AG08395 (cell line): ENCODE measurements around the gene STUM.
"Not testable (repeated sequence)": the region's sequence is repeated elsewhere in the genome, so short reads cannot be mapped to it uniquely, and the experiment has no call there.

ENCODE experiments used
- DNase-seq: peaks from one replicate; pipeline ENCODE4 v3.0.0; 2012; ENCODE audit warnings: mixed read lengths, low spot score

The STUM gene

DNA sequence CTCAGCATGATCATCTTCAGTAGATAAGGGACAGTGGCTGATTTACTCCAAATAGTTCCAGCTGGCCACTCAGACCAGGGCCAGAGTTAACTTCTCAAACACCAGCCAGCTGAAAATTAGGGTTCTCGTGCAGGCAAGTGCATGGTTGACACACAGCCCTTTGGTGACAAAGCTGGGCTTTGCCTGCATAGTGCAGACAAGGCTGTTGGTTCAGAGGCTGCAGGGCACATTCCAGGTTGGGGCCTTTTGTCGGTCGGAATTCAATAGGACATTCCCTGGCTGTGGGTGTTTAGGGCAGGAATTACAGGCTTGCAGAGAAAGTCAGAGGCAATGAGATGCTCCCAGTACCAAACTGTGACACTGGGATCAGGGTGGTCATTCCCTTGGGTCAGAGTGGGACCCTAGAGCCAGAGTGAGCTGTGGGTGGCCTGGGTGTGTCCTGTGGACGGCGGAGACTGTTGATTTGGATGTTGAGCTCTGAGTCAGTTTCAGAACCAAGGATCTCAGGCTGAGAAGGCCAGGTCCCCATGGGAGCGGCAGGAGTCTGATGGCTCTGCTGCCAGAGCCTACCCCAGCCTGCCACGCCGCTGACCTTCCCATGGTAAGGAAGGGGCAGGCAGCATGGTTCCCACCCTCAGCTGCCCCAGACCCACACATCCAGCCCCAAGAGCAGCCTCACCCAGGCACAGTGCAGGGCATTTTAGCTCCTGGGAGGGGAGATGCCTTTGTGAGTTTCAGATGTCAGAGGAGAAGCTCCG lies 56.2 kb downstream of the STUM start:
- peak; percentile 40 for DNase-seq

DNA sequence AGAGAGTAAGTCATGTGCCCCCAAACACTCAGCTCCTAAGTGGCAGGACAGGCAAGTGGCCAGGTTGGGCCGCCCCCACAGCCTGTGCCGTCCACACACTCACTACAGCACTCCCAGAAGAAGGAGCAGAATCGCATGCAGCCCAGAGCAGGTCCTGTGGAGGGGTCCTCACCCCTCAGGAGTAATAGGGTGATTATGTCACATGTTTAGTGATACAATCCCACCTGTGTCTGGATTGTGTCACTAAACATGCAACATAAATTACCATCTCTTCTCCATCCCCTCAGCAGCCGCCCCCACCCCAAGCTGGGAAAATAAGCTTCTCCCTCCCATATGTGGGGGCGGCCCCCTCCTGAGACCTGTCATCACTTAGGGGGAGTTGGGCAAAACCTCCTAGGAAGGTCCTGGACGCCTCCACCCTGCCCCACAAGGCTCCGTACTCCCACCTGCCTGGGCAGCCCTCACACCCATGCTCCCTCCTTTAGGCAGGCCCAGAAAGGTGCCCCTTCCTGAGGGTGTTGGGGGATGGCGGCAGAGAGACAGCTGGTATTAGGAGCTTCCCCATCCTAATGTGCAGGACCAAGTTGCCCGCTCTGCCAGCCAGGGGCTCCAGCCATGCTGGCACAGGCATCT lies 56.9 kb downstream of the STUM start:
- no peak for DNase-seq

DNA sequence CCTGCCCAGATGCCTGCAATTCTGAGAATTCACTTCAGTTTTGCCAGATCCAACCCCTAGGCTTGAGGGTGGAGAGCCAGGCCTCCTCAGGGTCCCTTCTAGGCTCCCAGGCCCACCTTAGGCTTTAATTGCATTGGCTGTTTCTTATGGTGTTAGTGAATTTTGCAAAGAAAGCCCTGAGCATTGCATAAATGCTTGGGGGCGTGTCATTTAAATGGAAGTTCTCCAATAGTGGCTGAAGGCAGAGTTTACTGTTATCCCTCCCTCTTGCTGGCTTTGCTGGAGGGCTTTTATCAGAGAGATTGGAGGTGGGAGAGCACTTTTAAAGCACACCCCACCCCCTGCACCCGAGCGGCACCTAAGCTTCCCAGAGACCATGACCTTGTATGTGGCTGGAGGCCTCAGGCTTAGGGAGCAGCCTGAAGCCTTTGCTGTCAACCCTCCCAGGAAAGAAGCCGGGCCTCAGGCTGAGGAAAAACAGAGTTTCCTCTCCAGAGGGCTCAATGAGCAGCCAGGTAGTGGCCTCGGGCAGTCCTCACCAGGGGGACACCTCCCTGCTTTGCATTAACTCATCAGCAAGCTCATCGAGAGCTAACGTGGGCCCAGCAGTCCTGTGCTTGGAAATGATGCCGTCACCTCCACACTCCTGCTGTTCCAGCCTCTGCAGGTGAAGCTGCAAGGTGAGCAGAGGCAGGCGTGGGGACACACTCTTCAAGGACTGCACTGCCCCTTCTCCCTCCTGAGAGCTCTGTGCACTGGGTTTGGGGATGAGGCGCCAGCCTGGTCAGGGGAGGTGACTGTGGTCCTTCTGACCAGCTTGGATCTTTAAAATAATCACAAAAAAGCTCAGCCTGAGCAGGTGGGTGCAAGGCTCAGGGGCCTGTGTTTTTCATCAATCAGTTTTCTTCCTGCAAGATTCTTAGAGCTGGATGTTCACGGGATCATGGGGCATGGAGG lies 58.0 kb downstream of the STUM start:
- DNase-seq: no peak

DNA sequence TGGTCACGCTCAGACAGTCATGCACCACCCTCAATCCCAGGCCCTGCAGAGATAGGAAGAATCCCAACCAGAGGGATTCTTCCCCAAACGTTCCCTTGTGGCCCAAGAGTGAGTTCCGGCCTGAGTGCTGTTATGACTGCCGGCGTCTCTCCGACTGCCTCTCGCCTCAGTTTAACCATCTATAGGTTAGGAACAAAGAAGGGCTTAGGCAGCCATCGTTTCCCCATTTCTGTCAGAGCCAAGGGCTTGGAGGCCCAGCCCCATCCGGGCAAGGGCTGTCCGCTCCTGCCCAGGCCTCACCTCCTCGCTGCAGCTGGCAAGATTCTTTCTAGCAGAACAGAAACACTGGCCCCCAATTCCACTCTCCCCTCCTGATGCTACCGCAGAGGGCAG lies 58.7 kb downstream of the STUM start:
- no peak for DNase-seq

DNA sequence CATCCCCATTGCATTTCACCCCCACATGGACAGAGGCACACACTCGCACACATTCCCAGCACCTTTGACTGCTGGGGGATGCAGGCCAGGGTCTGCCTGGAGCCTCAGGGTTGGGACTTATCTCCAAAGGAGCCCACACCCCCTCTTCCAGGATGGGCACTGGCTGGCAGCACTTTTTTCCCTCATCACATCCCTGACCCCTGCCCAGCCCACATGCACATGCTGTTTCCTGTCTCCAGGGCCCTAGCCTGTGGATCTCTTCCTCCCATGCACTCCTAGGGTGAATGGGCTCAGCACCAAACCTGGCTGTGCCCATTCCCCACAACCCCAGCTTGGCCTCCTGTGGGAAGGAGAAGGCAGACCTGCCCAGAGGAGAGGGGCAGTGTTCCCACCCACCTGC lies 59.3 kb downstream of the STUM start:
- no peak for DNase-seq

DNA sequence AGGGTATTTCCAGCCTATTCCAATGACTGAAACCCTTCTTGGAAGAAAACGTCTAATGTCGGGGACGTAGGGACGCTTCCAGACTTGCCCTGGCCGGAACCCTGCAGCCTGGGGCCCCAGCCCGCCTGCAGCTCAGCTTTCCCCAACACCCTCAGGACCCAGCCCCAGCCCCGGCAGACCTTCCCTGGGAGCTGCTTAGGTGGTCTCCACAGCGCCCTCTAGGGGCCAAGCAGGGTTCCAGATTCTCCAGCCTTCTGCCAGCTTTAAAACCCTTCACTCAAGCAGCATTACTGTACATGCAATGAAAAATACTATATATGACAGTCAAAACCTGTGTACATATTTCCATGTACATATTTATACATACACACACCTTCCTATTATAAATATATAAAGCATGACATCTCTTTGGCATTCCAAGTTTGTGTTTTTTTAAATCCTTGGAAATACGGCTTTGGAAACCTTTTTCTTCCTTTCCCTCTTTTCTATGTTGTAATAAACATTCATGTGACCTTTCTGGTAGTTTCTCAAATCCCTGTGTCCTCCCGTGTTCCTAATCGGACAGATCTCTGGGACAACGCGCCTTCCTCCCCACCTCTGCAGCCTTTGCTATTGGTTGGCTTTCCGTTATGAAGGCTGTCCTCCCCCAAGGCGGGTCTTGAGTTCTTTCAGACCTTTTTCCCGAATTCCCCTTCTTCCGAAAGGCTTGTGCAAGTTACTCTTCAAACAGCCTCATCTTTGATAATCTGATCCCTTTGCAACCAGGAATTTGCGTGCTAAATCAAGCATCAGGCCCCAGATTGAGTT lies 60.3 kb downstream of the STUM start:
- peak; percentile 65 for DNase-seq

DNA sequence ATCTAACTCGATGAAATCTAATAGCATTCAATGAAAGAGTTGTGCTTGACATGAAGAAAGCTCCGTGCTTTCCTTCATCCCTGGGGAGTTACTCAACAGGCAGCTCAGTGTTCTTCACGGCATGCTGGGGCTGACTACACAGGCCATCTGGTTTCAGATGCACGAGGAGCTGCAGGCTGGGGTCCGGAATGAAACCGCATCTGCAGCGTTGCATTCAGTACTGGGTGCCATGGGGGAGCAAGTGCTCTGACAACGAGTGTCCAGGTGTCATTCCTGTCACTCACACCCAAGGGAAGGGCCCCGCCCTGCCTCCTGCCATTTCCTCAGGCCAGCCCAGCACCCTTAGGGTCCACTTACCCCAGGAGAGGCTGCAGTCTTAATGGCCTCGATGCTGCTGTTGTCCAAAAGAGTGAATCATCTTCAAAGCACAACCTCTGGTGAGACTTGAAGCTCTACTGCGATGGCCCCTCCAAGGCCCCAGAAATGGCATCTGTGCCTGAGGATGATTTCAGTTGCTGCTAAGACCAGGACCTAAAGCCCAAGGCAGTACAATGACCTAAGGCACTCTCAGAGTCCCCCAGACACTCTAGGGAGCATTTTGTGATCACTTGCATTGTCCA lies 61.4 kb downstream of the STUM start:
- DNase-seq: peak; percentile 53

DNA sequence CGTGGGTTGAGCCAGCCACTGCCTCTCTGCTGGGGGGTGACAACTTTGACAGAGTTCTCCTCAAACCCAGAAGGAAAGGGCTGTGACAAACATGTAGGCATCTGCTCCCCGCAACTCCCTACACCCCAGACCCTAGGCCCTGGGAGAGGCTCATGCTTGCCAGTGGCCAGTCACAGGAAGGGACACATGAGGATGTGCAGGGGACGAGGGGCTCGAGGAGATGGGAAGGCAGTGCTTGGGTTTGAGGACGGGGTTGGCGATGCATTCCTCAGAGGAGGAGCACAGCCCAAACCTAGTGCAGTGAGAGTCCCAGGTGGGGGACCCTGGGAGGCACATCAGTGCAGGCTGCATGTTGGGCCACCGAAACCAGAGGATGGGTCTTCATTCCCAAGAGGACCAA lies 62.1 kb downstream of the STUM start:
- DNase-seq: no peak

DNA sequence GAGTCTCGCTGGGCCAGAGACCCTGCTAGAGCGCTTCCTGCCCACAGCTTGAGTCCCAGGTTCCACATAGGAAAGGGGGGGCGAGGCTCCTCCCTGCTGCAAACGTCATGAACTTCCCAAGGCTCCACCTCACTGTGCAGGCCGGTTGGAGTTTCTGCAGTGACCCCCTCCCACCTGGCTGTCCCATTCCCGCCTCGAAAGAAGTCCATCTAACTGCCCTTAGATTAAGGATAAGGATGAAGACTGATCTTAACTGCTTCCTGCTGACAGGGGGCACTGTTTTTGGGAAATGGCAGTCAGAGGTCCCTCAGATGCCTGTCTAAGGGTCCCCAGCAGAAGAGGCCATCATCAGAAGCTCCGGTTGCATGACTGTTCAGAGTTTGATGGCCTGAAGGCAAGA lies 62.7 kb downstream of the STUM start:
- DNase-seq: no peak

DNA sequence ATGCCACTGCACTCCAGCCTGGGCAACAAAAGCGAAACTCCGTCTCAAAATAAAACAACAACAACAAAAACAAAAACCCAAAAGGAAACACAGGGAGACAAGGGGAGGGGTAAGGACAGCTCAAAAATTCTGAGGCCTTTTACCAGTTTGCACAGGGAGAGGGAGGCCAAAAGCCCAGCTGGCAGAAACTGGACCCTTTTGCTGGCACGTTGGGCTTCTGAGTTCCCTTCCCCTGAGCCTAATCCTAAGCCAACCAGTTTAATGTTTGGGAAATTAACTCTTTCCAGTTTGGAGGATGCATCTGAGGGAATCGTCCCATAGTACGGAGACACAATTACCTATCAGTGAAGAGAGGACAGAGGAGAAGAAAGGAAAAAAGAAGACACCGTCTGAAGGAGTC lies 63.4 kb downstream of the STUM start:
- not testable (repeated sequence) for DNase-seq

DNA sequence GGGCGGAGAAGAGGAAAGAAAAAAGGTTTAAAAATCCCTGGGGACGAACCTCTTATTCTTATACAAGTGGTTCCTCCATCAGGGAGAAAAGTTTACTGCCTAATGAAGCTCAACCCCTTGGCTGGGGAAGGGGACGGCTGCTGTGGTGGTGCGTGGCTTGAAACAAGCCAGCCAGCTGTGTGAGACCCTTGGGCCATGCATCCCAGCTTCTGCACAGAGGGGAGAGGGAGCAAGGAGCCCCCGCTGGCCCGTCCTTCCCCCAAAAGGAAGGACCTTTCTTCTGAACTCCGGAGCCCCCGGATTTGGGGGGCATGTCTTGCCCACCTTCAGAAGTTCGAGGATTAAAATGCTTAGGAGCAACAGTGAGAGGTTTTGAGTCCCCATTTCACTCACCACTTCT lies 67.3 kb downstream of the STUM start:
- no peak for DNase-seq

DNA sequence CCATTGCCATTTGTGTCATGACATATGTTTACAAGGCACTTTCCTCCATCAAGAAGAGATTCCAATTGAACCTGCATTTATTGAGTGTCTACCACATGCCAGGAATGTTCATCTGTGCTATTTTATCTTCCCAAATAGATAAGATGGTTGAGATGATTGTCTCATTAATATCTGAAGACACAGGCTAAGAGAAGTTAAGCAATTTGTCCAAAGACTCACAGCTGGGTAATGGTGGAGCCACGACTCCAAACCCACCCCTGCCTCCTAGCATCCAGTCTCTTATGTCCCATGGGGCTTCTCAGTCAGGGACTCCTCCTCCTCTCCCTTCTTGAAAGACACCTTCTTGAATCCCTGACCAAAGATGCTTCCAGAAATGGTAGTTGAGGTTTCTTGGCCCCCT lies 68.1 kb downstream of the STUM start:
- no peak for DNase-seq

DNA sequence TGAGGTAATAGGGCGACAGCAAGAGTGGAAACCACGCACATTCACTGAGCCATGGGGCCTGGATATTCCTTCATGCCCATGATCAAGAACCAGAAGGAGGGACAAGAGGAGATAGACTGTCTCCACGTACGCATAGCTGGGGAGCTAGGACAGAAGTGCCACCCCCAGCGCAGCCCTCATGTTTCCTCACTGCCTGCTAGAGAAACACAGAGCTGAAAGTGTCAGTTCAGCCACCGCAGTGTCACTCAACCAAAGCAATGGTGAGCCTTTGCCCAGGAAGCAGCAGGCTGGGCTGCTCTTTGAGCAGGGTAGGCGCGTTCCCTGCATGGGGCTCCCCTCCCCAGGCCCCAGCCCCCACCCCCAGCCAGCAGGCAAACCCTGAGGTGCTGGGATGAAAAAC lies 68.5 kb downstream of the STUM start:
- no peak for DNase-seq

DNA sequence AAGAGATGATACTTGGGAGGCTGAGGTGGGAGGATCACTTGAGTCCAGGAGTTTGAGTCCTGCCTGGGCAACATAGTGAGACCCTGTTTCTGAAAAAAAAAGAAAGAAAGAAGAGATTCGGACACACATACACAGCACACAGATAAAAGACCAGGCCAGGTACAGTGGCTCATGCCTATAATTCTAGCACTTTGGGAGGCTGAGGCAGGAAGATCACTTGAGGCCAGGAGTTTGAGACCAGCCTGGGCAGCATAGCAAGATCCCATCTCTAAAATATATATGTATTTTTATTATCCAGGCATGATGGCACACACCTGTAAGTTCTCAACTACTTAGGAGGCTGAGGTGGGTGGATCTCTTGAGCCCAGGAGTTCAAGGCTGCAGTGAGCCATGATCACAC lies 69.2 kb downstream of the STUM start:
- not testable (repeated sequence) for DNase-seq

DNA sequence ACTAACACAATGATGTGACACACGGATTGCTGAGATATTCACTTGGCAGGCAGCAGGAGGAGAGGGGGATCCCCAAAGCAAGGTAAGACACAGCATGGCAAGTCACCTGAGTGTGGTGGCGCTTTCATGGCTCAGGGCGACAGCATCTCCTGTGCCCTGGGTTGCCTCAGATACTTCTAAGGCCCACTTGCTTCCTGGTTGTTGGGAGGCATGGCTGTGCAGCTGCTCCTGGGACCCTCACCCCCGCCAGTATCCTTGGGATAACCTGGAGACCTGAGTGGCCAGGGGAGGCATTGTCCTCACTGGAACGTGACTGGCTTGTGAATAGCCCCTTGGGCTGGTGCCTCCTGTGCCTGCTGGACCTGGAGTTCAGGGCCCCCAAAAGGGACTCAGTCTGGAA lies 69.8 kb downstream of the STUM start:
- DNase-seq: no peak

DNA sequence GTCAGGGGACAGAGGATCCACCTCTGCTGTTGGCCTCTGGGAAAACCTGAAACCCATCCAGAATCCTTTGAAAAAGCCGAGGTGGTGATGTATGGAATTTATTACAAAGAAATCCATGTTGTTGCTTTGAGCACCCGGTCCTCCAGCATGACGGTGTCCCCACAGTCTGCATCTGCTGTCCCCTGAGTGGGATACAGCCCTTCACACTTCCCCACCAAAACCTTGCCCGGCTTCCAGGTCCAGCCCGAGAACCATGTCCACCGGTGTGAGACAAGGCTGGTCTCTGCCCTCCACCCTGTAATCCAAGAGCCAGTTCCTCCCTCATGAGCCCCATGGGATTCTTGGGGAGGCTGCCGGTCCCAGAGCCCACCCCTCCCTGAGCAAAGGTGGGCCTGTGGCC lies 70.5 kb downstream of the STUM start:
- no peak for DNase-seq

DNA sequence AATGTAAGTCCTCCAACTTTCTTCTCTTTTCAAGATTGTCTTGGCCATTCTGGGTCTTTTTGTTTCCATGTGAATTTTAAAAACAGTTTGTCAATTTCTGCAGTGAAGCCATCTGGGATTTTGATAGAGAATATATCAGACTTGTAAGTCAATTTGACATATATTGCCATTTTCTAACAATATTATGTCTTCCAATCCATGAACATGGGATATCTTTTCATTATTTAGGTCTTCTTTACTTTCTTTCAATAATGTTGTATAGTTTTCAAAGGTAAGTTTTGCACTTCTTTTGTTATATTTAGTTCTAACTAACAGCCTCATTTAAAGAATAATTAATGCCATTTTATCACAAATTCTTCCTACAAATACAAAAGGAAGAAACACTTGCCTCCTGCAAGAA lies 73.4 kb downstream of the STUM start:
- DNase-seq: no peak

DNA sequence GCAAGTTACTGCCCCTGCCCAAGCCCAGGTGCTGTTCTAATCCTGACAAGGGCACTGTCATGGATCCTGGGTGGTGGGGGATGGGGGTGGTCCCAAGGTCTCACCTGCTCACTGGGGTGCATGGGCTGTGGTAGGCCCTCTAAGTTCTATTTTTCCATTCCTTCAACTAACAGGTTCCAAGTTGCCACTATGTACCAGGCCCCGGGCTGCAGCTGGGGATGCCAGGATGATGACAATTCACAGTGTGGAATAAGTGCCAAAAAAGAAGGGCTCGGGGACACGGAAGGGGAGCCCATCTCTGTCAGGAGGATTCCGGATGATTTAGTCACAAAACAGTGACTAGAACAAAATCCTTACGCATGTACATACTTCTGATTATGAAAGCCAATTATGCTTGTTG lies 76.0 kb downstream of the STUM start:
- DNase-seq: peak; percentile 70

DNA sequence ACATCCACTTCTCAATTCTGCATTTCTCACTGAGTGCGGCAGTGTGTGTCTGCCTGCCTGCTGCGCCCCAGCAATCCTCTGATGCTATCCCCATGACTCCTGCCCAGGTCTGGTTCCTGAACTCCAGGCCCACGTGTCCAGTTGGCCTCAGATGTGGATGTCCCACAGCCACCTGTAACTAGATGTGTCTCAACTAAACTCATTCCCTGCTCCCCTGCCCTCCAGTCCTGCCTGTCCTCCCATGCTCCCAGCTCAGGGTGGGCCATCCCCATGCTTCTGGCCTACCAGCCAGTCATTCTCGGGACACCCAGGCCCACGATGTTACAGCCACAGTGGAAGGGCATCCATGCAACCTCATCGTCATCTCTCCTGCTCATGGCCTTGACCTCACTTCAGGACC lies 76.8 kb downstream of the STUM start:
- DNase-seq: no peak

DNA sequence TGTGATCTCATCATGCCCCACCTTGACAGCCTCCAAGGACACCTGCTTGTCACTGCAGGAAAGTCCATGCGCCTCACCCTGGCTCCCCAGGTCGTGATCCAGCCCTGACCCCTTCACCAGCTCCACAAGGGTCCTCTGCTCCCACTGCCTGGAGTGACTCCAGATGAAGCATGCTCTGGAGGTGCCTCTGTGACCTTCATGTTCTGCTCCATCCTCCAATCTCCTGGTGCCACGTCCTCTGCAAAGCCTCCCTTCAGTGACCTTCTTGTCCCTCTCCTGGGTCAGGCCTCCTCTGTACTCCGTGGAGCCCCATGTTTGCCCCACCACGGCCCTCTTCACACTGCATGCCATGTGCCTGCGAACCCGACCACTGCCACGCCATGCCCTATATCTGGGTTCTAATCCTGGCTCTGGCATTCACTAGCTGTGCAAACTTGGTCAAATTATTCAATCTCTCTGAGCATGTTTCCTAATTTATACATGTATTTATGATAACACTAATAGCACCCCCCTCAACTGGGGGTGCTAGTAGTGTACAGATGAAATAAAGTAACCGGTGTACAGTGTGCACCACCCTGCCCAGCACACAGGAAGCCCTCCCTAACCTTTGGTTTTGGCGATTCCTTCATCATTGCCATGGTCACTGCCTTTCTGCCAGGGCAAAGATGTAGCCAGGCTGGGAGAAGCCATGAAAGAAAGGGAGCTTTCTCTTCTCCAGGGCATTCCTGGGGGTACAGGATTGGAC lies 77.4 kb downstream of the STUM start:
- DNase-seq: no peak

DNA sequence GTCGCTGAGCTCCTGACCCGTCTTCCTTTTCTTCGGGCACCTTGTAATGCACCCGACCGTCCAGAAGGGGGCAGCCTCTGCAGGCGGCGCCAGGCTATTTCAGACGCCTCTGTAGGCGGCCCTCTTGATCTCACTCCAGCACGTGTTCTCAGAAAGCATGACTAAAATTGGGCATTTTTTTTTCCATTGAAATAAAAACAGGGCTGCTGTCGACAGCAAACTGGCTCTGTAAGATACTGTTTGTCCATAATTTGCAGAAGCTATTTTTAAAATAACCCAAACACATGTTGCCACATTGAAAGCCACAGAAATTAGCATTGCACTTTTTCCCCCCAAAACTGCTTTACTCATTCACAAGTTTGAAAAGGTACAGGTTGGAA lies 78.0 kb downstream of the STUM start:
- DNase-seq: peak; percentile 73
